Suprapubic skin (tissue), 4 donors: ENCODE results near the gene EPB41L4B. TPM values are rescaled to one million over a fixed set of nuclear protein-coding genes. Genes with fewer than 3 reads are reported as not detected.

ENCODE experiments used
- DNase-seq, 2 donors: peaks; one replicate each; pipeline ENCODE4 v3.0.0-alpha.2; 2019; ENCODE audit warnings: low spot score in 2 of 2
- H3K27ac ChIP-seq: fragments of 200-600 bp; sonication (generic); one replicate; pipeline ENCODE4 v1.5.1; 2019
- H3K27me3 ChIP-seq: fragments of 200-600 bp; sonication (generic); one replicate; pipeline ENCODE4 v1.5.1; 2019
- H3K36me3 ChIP-seq: fragments of 200-600 bp; sonication (generic); one replicate; pipeline ENCODE4 v1.5.1; 2019
- H3K4me1 ChIP-seq: fragments of 200-600 bp; sonication (generic); one replicate; pipeline ENCODE4 v1.5.1; 2019
- H3K4me3 ChIP-seq: fragments of 200-600 bp; sonication (generic); one replicate; pipeline ENCODE4 v1.5.1; 2019; ENCODE audit warnings: mild to moderate bottlenecking
- H3K9me3 ChIP-seq: fragments of 200-600 bp; sonication (generic); one replicate; pipeline ENCODE4 v1.5.1; 2019
- EP300 ChIP-seq: sonication (generic); formaldehyde crosslinking; IDR thresholded peaks from one replicate; pipeline ENCODE4 v1.6.1; 2017; ENCODE audit warnings: antibody characterized with exemption
- POLR2A ChIP-seq, 2 donors: fragments of 450-650 bp; IDR thresholded peaks; one replicate each; pipeline ENCODE4 v1.6.1; 2017; ENCODE audit warnings: antibody characterized with exemption in 2 of 2, mild to moderate bottlenecking in 2 of 2, moderate library complexity in 2 of 2
- POLR2AphosphoS5 ChIP-seq, 3 donors: sonication (generic); formaldehyde crosslinking; IDR thresholded peaks; one replicate each; pipeline ENCODE4 v1.6.1; 2017; ENCODE audit warnings: antibody characterized with exemption in 3 of 3
- WGBS: methylation state at CpG from one replicate; pipeline ENCODE4 v1.1.5; 2018; 5-methylcytosine and 5-hydroxymethylcytosine counted together
- total RNA-seq, 4 donors: library from RNA; depleted of rRNA; stranded (reverse); fragments of >200 nt; gene quantifications; one replicate each; pipeline ENCODE4 v1.1.0, GENCODE V29; 2016
- TF ChIP-seq, protein P1 (sequence below), 2 donors: fragments of 200-600 bp in 1 of 2; fragments of 450-650 bp in 1 of 2; sonication (generic) in 1 of 2; IDR thresholded peaks; one replicate each; pipeline ENCODE4 v1.5.1; 2016 to 2019; ENCODE audit warnings: antibody characterized with exemption in 2 of 2, mild to moderate bottlenecking in 1 of 2, moderate library complexity in 1 of 2

Gene EPB41L4B
- total RNA-seq, 4 donors from 2014 or later = 22.4 to 27.4 (median 25.1) TPM

DNA sequence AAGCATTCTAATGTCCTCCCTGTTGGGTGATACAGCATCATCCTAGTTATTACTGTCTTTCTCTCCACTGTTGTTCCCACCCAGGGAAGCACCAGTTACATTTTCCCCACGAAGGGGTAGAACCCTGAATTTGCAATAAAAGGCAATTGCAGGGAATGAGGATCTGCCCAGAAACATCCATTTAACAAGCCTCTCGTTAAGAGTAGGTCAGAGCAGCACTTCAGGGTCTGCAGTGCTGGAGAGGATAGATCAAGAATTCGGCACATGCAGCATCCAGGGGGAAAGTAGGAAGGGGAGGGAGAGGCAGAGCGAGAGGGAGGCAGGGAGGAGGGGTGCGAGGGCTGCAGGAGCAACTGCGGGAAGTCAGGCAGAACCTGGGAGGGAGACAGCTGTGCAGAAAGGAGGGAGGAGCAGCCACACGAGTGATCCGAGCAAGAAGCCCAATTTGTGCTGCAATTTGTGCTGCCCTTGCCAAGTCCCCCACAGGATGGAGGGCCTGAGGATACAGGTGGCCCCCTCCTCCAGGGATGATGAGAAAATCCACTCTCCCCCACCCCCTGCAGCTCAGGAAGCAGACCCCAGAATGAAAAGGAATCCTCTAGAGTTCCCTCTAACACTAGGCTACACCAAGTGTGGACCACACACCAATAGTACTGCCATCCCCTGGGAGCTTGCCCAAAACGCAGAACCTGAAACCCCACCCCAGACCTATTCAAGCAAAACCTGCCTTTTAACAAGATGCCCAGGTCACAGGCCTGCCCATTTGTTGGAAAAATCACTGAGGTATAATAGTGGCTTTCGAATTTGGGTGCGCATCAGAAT is 62.2 kb downstream of the EPB41L4B start:
- TF ChIP-seq POLR2A (IDR thresholded peaks at IDR 0.05) (no peak), EP300 (no peak), POLR2AphosphoS5 (IDR thresholded peaks at IDR 0.05) (no peak)
- TF ChIP-seq, protein P1, sequence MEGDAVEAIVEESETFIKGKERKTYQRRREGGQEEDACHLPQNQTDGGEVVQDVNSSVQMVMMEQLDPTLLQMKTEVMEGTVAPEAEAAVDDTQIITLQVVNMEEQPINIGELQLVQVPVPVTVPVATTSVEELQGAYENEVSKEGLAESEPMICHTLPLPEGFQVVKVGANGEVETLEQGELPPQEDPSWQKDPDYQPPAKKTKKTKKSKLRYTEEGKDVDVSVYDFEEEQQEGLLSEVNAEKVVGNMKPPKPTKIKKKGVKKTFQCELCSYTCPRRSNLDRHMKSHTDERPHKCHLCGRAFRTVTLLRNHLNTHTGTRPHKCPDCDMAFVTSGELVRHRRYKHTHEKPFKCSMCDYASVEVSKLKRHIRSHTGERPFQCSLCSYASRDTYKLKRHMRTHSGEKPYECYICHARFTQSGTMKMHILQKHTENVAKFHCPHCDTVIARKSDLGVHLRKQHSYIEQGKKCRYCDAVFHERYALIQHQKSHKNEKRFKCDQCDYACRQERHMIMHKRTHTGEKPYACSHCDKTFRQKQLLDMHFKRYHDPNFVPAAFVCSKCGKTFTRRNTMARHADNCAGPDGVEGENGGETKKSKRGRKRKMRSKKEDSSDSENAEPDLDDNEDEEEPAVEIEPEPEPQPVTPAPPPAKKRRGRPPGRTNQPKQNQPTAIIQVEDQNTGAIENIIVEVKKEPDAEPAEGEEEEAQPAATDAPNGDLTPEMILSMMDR (IDR thresholded peaks at IDR 0.05) = no peak
- no peaks in the 10 kb centered on the region for H3K9me3 ChIP-seq
- 59% methylated on average over 11 of the region's 11 CpGs for WGBS
- H3K36me3 ChIP-seq = no peaks in the 10 kb centered on the region
- H3K27ac ChIP-seq = no peak overlapping the region
- no peak overlapping the region for H3K4me3 ChIP-seq
- no peaks in the 10 kb centered on the region for H3K27me3 ChIP-seq
- H3K4me1 ChIP-seq = peaks cover 5% of the 10 kb centered on the region
- DNase-seq = no peak

DNA sequence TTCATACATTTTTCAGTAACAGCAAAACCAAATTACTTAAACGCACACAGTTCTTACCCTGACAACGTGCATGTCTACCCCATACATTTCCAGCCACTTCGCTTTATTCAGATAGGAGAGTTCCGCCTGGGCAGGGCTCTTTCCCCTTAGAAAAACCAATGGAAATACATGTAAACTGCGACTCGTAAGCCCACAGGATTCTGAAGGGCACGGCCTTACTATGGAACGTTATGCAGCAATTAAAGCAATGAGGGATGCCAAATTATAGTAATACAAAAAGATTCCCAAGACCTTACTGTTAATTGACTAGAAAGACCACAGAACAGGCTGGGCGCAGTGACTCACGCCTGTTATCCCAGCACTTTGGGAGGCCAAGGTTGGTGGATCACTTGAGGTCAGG is 64.5 kb downstream of the EPB41L4B start:
- H3K4me1 ChIP-seq = peaks cover 10% of the 10 kb centered on the region
- no peaks in the 10 kb centered on the region for H3K9me3 ChIP-seq
- no peak for DNase-seq
- no peaks in the 10 kb centered on the region for H3K27me3 ChIP-seq
- TF ChIP-seq EP300 (no peak), POLR2AphosphoS5 (IDR thresholded peaks at IDR 0.05) (no peak), POLR2A (IDR thresholded peaks at IDR 0.05) (no peak)
- TF ChIP-seq, protein P1 (IDR thresholded peaks at IDR 0.05) = no peak
- H3K36me3 ChIP-seq = no peaks in the 10 kb centered on the region
- H3K4me3 ChIP-seq = no peak overlapping the region
- 89% methylated on average over 10 of the region's 10 CpGs for WGBS
- no peak overlapping the region for H3K27ac ChIP-seq

- WGBS = 94% methylated on average over 15 of the region's 15 CpGs
- Histone ChIP-seq H3K36me3 (no peaks in the 10 kb centered on the region), H3K9me3 (no peaks in the 10 kb centered on the region), H3K27me3 (no peaks in the 10 kb centered on the region), H3K27ac (no peak overlapping the region), H3K4me1 (peaks cover 10% of the 10 kb centered on the region), H3K4me3 (no peak overlapping the region)
- no peak for TF ChIP-seq POLR2AphosphoS5 (IDR thresholded peaks at IDR 0.05)
- TF ChIP-seq POLR2A (IDR thresholded peaks at IDR 0.05) = no peak
- TF ChIP-seq, protein P1 (IDR thresholded peaks at IDR 0.05) = no peak
- TF ChIP-seq EP300 = no peak
- no peak for DNase-seq
Observed at GRCh38 chr9:109255394-109255793, 65.5 kb downstream of the EPB41L4B start.

GRCh38 chr9:109254317-109254716 is 66.5 kb downstream of the EPB41L4B start:
- peak overlapping the region; percentile 49 for H3K27ac ChIP-seq
- no peak for DNase-seq
- H3K4me3 ChIP-seq = no peak overlapping the region
- H3K4me1 ChIP-seq = peaks cover 10% of the 10 kb centered on the region
- TF ChIP-seq POLR2A (IDR thresholded peaks at IDR 0.05) = no peak
- no peak for TF ChIP-seq POLR2AphosphoS5 (IDR thresholded peaks at IDR 0.05)
- TF ChIP-seq, protein P1 (IDR thresholded peaks at IDR 0.05) = no peak
- TF ChIP-seq EP300 = no peak
- H3K9me3 ChIP-seq = no peaks in the 10 kb centered on the region
- 67% methylated on average over 4 of the region's 4 CpGs for WGBS
- no peaks in the 10 kb centered on the region for H3K27me3 ChIP-seq
- H3K36me3 ChIP-seq = no peaks in the 10 kb centered on the region

GRCh38 chr9:109253637-109254284 is 67.1 kb downstream of the EPB41L4B start:
- Histone ChIP-seq H3K27me3 (no peaks in the 10 kb centered on the region), H3K27ac (peak overlapping the region; percentile 49), H3K4me1 (peaks cover 10% of the 10 kb centered on the region), H3K4me3 (no peak overlapping the region), H3K9me3 (no peaks in the 10 kb centered on the region), H3K36me3 (no peaks in the 10 kb centered on the region)
- 55% methylated on average over 7 of the region's 7 CpGs for WGBS
- TF ChIP-seq POLR2A (IDR thresholded peaks at IDR 0.05) (no peak), POLR2AphosphoS5 (IDR thresholded peaks at IDR 0.05) (no peak), EP300 (no peak)
- TF ChIP-seq, protein P1 (IDR thresholded peaks at IDR 0.05) = no peak
- no peak for DNase-seq
